NT2/D1 (cell line): ENCODE data around the gene LIMS1.

Source experiments
- DNase-seq: peaks from one replicate; pipeline ENCODE4 v3.0.0-alpha.2; 2011; ENCODE audit warnings: low read depth, low spot score
- H3K27me3 ChIP-seq: 2 replicates; pipeline ENCODE4 v1.6.0; 2011; ENCODE audit warnings: mild to moderate bottlenecking; ENCODE audit not compliant: insufficient read length, insufficient read depth
- H3K36me3 ChIP-seq: 2 replicates; pipeline ENCODE4 v1.6.1; 2011; ENCODE audit warnings: mild to moderate bottlenecking, low read length, mixed read lengths; ENCODE audit not compliant: insufficient read depth, insufficient read length
- H3K4me1 ChIP-seq: 2 replicates; pipeline ENCODE4 v1.5.1; 2011; ENCODE audit not compliant: insufficient read depth, insufficient read length
- H3K4me3 ChIP-seq: 2 replicates; pipeline ENCODE4 v1.5.1; 2011; ENCODE audit warnings: low read depth; ENCODE audit not compliant: insufficient read length
- H3K9ac ChIP-seq: 2 replicates; pipeline ENCODE4 v1.6.0; 2011; ENCODE audit warnings: low read depth; ENCODE audit not compliant: insufficient read length
- H3K9me3 ChIP-seq: 2 replicates; pipeline ENCODE4 v1.5.1; 2011; ENCODE audit warnings: mild to moderate bottlenecking, low read length; ENCODE audit not compliant: insufficient read depth
- SUZ12 ChIP-seq: IDR thresholded peaks from 2 replicates; pipeline ENCODE4 v1.6.1; 2011; ENCODE audit not compliant: insufficient read length, insufficient read depth; ENCODE audit errors: extremely low read depth
- YY1 ChIP-seq: IDR thresholded peaks from 2 replicates; pipeline ENCODE4 v1.6.1; 2011; ENCODE audit not compliant: insufficient read length, insufficient read depth
- ZNF274 ChIP-seq: IDR thresholded peaks from 2 replicates; pipeline ENCODE4 v1.6.1; 2011; ENCODE audit warnings: mild to moderate bottlenecking, low read depth, low read length

The LIMS1 gene

GRCh38 chr2:108633409-108633808 is 99.1 kb downstream of the LIMS1 start:
- Histone ChIP-seq H3K36me3 (no peaks in the 10 kb centered on the region), H3K9me3 (no peaks in the 10 kb centered on the region), H3K9ac (no peak overlapping the region), H3K27me3 (no peaks in the 10 kb centered on the region), H3K4me3 (no peak overlapping the region), H3K4me1 (peaks cover 9% of the 10 kb centered on the region)
- no peak for TF ChIP-seq SUZ12
- TF ChIP-seq YY1 = no peak
- no peak for TF ChIP-seq ZNF274
- DNase-seq = no peak

GRCh38 chr2:108634011-108634410 is 99.7 kb downstream of the LIMS1 start:
- H3K4me1 ChIP-seq = peaks cover 9% of the 10 kb centered on the region
- no peaks in the 10 kb centered on the region for H3K9me3 ChIP-seq
- H3K36me3 ChIP-seq = peaks cover 3% of the 10 kb centered on the region
- TF ChIP-seq ZNF274 (no peak), YY1 (no peak), SUZ12 (no peak)
- no peak for DNase-seq
- H3K9ac ChIP-seq = no peak overlapping the region
- H3K27me3 ChIP-seq = no peaks in the 10 kb centered on the region
- no peak overlapping the region for H3K4me3 ChIP-seq

- Histone ChIP-seq H3K9me3 (no peaks in the 10 kb centered on the region), H3K27me3 (no peaks in the 10 kb centered on the region), H3K4me1 (peaks cover 9% of the 10 kb centered on the region), H3K36me3 (peaks cover 4% of the 10 kb centered on the region), H3K4me3 (no peak overlapping the region), H3K9ac (no peak overlapping the region)
- TF ChIP-seq YY1 (no peak), SUZ12 (no peak), ZNF274 (no peak)
- DNase-seq = no peak
Observed at GRCh38 chr2:108634576-108635160, 100.4 kb downstream of the LIMS1 start.

GRCh38 chr2:108635630-108636354 is 101.5 kb downstream of the LIMS1 start:
- Histone ChIP-seq H3K4me1 (peaks cover 9% of the 10 kb centered on the region), H3K9me3 (no peaks in the 10 kb centered on the region), H3K9ac (no peak overlapping the region), H3K36me3 (peaks cover 4% of the 10 kb centered on the region), H3K27me3 (no peaks in the 10 kb centered on the region), H3K4me3 (no peak overlapping the region)
- TF ChIP-seq SUZ12 = no peak
- DNase-seq = no peak

- Histone ChIP-seq H3K36me3 (peaks cover 4% of the 10 kb centered on the region), H3K9me3 (no peaks in the 10 kb centered on the region), H3K4me1 (peaks cover 9% of the 10 kb centered on the region), H3K27me3 (no peaks in the 10 kb centered on the region), H3K9ac (no peak overlapping the region), H3K4me3 (no peak overlapping the region)
- TF ChIP-seq ZNF274 = no peak
- TF ChIP-seq SUZ12 = no peak
- TF ChIP-seq YY1 = no peak
- DNase-seq = no peak
Observed at GRCh38 chr2:108637304-108637669, 103.0 kb downstream of the LIMS1 start.

GRCh38 chr2:108640731-108641130 is 106.5 kb downstream of the LIMS1 start:
- H3K9me3 ChIP-seq = no peaks in the 10 kb centered on the region; the same call in 1 of the 2 replicates
- H3K4me1 ChIP-seq = peaks cover 4% of the 10 kb centered on the region
- peaks cover 9% of the 10 kb centered on the region for H3K36me3 ChIP-seq
- no peak overlapping the region for H3K9ac ChIP-seq
- H3K27me3 ChIP-seq = no peaks in the 10 kb centered on the region
- no peak overlapping the region for H3K4me3 ChIP-seq
- no peak for DNase-seq
- TF ChIP-seq ZNF274 = no peak
- no peak for TF ChIP-seq SUZ12
- TF ChIP-seq YY1 = no peak

- Histone ChIP-seq H3K9me3 (no peaks in the 10 kb centered on the region; the same call in 1 of the 2 replicates), H3K36me3 (peaks cover 9% of the 10 kb centered on the region)
Observed at GRCh38 chr2:108641756-108642155, 107.5 kb downstream of the LIMS1 start.

More at GRCh38 chr2:108641756-108642155, 107.5 kb downstream of the LIMS1 start:
- Histone ChIP-seq H3K9ac (no peak overlapping the region), H3K4me3 (no peak overlapping the region), H3K27me3 (no peaks in the 10 kb centered on the region), H3K4me1 (no peaks in the 10 kb centered on the region)
- no peak for DNase-seq
- TF ChIP-seq YY1 = no peak
- no peak for TF ChIP-seq SUZ12
- no peak for TF ChIP-seq ZNF274
